NCI-H128 (cell line): ENCODE measurements around the gene CLCC1.
"Not testable (repeated sequence)": the region's sequence is repeated elsewhere in the genome, so short reads cannot be mapped to it uniquely, and the experiment has no call there.

Experiments
- DNase-seq: peaks from one replicate; lab custom pipeline; 2025; ENCODE audit not compliant: unreplicated experiment; lab: John Stamatoyannopoulos, UW

CLCC1 gene, protein sequence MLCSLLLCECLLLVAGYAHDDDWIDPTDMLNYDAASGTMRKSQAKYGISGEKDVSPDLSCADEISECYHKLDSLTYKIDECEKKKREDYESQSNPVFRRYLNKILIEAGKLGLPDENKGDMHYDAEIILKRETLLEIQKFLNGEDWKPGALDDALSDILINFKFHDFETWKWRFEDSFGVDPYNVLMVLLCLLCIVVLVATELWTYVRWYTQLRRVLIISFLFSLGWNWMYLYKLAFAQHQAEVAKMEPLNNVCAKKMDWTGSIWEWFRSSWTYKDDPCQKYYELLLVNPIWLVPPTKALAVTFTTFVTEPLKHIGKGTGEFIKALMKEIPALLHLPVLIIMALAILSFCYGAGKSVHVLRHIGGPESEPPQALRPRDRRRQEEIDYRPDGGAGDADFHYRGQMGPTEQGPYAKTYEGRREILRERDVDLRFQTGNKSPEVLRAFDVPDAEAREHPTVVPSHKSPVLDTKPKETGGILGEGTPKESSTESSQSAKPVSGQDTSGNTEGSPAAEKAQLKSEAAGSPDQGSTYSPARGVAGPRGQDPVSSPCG

DNA sequence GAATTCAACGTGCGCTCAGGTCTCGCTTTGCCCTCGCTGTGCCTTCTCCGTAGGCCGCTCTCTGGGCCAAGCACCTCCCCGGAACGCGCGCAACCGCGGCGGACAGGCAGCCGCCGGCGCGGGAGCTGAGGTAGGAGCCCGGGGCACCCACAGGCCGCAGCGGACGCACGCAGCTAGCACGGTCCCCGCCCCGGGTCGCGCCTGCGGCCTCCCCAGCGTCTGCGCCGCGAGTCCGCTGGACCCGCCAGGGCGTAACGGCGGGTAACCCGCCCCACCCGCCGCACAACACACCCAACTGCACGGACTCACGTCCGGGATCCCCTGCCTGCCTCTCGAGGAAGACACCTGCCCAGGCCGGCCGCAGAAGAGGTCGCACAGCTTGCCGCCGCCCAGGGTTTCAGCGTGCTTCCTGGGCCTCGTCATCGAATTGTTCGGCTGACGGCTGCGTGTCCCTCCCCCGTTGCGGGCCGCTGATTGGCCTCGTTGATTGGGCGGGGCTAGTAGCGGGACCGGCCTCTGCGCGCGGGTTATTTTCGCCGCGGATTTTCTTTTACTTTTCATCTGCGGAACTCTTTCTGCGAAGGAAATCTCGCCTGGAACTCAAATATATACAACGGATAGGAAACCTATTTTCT, at the start of gene CLCC1:
TSS of gene CLCC1 (minus strand) at position 433 of the 635 bp plus-strand sequence. CDS start 13,047 bp downstream, outside the sequence.
- DNase-seq, result peak; percentile 86

DNA sequence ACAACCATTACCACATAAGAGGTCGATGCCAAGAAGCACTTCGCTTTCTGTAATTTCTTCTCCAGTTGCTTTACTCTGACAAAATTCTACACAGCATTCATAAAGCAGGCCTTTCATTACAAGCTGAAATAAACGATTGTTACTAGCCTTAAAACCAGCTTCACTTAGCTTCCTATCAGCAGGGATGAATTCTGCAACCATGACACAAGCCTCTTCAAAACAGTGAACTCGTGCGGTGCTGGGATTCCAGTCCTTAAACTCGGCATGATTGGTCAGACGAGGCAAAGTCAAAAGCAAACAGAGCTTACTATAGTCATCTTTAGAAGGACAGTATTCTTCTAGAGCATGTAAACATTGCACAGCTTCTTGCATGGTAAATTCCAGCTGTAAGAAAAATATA, 48.1 kb upstream of the CLCC1 start:
- no peak for DNase-seq

DNA sequence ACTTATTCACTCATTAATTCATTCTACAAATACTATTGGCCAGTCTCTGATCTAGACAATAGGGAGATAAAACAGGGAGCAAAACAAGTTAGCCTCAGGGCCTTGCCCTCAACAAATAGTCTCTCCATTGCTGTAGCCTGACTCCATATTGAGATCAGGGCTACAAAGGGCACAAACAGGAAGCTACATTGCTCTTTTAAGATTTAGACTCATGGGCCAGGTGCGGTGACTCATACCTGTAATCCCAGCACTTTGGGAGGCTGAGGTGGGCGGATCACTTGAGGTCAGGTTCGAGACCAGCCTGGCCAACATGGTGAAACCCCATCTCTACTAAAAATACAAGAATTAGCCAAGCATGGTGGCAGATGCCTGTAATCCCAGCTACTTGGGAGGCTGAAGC, 33.3 kb upstream of the CLCC1 start:
- DNase-seq, result not testable (repeated sequence)

DNA sequence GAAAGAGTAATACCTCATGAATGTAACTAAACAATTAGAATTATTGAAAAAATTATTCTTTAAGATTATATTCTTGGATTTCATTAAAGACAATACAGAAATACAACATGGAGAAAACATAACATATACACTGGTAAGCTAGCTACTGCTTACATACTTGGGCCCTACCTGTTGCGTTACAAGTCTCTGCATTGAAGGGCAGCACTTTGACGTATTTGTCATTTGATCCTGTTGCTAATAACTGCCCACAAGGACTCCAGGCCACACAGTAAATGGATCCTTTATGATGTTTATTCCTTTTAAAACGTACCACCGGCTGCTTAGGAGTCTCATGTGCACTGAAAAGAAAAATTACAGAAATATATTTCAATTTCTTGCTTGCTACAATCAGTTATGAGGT, 19.8 kb upstream of the CLCC1 start:
- no peak for DNase-seq

DNA sequence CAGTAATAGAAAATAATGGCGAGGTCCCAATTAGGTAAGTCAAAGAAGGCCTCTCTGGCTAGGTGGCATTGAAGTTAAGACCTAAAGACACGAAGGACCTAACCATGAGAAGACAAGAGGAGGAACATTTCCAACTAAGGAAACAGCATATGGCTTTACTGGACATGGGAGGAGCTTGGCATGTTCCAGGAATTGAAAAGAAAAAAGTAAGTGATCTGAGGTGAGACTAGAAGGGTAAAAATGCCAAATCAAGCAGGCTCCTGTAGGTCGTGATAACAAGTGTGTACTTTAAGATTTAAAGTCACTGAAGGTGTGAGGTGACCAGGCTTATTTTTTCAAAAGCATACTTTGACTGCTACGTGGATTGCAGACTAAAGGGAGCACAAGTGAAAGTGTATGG, 13.4 kb upstream of the CLCC1 start:
- no peak for DNase-seq

DNA sequence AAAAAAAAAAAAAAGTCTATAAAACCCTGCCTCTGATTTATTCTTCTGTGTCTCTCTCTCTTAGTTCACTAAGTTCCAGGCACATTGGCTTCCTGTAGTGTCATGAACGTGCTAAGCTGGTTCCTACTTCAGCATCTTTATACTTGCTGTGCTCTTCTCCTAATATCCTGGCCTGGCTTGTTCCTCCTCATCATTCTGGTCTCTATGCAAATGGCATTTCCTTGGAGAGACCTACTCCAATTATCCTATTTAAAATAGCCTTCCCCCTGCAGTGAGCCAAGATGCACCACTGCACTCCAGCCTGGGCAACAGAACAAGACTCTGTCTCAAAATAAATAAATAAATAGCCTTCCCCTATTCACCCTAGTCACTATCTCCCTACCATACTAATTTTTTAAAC, 9.7 kb upstream of the CLCC1 start:
- no peak for DNase-seq

DNA sequence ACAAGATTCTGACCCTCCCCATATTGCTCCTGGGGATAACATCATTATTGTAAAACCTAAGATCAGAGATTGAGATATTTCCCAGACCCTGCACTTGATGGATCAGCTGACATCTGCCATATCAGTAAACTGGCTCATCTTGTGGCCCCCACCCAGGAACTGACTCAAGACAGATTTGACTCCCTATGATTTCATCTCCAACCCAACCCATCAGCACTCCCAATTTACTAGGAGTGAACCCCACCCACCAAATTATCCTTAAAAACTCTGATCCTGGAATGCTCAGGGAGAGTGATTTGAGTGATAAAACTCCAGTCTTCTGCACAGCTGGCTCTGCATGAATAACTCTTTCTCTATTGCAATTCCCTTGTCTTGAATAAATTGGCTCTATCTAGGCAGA, 6.1 kb upstream of the CLCC1 start:
- DNase-seq, result no peak

DNA sequence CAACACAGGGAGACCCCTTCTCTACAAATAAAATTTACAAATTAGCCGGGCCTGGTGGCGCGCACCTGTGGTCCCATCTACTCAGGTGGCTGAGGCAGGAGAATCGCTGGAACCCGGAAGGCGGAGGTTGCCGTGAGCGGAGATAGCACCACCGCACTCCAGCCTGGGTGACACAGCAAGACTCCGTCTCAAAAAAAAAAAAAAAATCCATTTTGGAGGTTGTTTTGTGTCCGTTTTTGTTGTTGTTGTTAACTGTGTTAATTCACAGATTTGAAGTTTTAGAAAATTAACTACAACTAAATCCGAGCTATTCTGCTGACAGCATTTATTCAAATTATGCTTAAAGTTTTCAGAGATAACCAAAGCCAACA, 618 bp downstream of the CLCC1 start:
- no peak for DNase-seq

DNA sequence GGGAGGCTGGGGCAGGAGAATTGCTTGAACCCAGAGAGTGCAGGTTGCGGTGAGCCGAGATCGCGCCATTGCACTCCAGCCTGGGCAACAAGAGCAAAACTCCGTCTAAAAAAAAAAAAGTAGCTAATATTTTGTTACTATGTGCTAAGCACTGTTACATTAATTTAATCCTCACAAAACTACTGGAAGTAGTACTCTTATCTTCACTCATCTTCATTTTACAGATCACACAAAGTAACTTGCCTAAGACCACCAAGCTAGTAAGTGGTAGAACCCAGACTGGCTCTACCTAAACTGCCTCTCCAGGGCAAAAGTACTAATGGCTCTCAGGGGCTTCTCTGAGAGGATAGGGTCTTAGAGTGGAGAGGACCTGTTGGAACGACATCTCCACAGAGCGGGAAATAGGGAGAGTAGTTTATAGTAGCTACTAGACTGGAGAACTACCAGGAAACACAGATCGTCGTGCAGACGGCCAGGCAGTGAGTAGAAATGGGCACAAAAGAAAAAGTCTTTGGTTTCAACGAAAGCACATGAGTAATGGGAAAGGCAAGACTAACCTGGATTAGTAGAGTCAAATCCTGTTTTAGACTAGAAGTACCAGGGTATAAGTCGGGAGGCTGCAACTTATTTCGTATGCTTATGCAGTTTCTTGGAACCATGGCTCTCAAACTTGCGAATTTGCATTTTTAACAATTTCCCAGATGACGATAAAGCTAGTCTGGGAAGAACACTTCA, 1.4 kb downstream of the CLCC1 start:
- DNase-seq, result no peak

DNA sequence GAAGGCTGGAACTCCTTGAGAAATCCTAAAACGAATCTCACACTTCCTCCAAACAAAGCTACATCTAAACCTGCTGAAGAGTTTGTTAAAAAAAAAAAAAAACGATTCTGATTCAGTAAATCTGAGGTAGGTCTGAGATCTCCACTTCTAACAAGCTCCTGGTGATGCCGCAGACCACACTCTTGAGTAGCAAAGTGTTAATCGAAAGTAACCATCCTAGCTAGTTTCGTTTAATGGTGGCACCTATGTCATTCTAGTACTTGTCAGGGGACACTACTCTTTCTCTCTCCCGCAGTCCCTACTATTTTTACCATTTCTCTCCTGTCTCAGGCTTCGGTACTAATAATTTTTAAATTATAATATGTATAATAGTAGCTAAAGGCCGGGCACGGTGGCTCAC, 2.1 kb downstream of the CLCC1 start:
- DNase-seq, result no peak

DNA sequence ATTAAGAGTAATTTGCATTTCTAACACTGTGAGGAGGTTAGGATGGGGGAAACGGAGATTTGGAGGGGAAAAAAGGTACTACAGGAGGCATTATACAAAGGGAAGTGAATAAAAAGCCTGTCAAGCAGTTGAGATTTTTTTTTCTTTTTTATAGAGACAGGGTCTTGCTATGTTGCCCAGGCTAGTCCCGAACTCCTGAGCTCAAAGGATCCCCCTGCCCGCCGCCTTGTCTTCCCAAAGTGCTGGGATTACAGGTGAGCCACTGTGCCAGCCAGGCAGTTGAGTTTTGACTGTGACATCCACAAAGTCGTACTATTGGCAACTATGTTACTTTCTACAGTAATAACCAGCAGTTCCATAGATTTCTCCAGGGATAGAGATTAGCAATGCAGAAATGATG, 2.6 kb downstream of the CLCC1 start:
- no peak for DNase-seq

DNA sequence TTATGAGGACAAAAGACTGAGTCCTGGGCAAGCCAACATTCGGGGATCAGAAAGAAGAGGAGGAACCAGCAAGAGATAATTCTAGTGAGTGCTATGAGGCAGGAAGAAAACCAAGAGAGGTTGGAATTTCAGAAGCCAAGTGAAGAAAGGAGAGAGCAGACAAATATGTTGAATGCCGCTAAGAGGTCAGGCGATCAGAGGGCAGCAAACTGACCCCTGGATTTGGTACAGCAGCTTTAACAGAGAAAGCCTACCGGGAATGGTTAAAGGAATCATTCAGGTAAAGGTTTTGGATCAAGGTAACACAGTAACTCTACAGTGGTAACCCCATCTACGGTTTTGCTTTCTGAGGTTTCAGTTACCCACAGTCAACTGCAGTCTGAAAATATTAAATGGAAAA, 5.4 kb downstream of the CLCC1 start:
- no peak for DNase-seq

DNA sequence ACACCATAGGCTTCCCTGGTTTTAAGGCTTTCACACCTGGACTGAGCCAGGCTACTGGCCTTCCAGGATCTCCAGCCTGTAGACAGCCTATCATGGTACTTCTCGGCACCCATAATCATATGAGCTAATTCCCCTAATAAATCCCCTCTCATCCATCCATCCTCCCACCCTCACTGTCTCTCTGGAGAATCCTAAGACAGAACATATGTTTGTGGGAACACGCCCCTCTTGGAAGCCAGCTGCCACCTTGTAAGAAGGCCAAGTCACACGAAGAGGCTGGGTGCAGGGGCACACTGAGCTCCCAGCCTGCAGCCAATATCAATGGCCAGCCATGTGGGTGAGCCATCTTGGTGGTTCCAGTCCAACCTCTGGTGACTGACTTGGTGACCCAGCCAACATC, 7.4 kb downstream of the CLCC1 start:
- DNase-seq, result no peak

DNA sequence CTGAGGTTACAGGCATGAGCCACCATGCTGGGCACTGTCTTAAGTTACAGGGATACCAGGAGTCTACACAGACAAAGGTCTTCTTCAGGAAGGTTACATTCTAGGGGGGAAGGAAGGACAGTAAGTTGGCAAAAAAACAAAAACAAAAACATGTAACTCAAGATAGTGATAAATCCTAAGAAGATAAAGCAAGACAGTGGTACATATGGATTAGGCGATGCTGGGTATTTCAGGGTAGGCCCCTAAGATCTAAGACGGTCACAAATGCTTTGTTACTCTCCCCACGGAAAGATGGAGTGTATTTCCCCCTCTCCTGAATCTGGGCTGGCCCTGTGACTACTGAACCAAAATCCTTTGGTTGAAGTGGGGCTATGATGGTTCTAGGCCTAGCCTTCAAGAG, 8.2 kb downstream of the CLCC1 start:
- DNase-seq, result no peak

DNA sequence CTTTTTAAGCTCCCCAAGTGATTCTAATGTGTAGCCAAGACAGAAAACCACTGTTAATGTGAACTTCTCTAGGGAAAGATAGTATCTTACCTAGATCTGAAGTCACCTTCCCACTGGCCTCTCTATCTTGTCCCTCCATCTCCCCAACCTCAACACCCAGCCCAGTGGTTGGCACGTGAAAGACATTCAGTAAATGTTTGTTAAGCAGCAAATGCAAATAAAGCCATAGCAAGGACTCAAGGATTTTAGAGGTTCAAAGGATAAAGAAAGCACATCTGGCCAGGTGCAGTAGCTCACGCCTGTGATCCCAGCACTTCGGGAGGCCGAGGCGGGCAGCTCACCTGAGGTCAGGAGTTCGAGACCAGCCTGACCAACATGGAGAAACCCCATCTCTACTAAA, 9.8 kb downstream of the CLCC1 start:
- no peak for DNase-seq

DNA sequence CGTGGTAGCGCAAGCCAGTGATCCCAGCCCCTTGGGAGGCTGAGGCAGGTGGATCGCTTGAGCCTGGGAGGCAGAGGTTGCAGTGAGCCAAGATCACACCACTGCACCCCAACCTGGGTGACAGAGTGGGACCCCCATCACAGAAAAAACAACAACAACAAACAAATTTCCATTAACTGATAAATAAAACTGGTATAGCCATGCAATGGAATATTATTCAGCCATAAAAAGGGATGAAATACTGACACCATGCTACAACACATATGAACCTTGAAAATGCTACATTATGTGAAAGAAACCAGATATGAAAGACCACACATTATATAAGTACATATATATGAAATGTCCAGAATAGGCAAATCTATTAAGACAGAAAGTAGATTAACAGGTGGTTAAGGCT, 12.0 kb downstream of the CLCC1 start:
- no peak for DNase-seq

DNA sequence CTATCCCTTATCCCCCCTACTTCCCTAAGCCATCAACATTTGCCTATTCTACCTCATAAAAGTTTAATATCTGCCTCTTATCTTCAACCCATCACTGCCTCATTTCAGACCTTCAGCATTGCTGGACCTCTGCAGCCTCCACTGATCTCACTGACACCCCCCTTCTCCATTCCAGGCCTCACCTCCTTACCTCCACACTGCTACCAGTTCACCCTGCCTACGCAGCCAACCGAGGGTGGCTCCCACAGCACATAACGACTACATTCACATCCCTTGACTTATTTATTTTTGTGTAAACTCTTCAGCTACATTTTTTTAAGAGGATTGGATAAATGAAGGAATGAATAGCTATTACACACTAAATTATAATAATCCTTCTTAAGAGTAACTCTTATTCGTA, 14.2 kb downstream of the CLCC1 start:
- DNase-seq, result no peak

DNA sequence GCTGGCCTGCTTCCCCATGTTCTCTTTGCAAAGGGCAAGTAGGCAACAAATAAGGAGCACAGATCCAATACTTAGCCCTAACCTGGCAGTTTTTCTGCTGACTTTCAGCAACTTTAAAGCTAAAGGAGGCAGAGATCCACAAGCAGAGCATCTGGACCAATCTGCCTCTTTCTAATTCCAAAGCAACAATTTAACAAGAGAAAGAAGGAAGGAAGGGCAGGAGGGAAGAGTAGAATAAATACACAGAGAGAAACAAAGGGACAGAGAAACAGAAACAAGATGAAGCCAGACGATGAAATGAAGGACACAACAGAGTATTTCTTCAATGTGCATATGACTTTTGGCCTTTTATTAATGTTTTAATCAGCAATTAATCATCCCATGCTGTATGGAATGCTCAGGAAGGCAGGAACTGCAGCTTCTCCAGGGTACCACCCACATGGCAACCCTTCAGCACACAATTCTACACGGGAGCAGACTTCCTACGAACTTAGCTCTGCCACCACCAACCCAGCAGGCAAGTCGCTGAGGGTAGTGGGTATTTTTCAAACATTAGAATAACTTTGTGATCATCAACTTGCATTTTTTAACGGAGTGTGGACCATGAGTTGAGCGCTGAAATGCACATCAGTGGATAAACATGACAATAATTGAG, 15.3 kb downstream of the CLCC1 start:
- no peak for DNase-seq

DNA sequence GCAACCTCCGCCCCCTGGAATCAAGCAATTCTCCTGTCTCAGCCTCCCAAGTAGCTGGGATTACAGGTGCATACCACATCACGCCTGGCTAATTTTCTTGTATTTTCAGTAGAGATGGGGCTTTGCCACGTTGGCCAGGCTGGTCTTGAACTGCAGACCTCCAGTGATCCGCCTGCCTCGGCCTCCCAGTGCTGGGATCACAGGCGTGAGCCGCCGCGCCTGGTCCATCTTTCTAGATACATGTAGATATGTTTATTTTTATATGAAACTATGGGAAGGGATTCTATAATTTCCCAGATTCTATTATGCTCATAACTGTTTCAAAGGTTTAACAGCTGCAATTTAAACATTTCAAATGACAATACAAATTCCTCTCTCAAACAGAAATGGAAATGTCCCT, 27.1 kb downstream of the CLCC1 start:
- DNase-seq, result no peak

DNA sequence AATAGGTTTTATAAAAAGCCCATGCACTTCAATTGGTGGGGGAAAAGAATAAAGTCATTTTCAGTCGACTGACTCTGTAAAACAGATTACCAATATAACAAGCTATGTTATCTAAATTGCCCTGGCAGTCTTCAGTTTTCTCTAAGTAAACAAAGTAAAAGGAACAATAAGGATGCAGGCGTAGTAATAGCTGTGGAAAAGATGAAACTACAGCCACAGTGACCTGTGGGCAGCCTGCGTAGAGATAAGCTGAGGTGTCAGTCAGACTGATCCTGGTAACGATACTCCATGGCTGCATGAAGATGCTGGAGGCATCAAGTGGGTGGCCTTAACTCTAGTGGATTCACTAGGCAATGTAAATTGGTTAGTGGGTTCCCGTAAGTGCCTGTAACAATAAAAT, 29.3 kb downstream of the CLCC1 start:
- DNase-seq, result no peak

DNA sequence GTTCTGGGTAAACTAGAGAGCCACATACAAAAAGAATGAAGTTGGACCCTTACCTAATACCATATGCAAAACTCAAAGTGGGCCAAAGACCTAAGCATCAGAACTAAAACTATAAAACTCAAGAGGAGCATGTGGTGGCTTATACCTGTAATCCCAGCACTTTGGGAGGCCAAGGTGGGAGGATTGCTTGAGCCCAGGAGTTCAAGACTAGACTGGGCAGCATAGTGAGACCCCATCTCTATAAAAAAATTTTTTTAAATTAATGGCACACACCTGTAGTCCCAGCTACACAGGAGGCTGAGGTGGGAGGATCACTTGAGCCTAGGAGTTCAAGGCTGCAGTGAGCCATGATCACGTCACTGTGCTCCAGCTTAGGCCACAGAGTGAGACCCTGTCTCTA, 35.7 kb downstream of the CLCC1 start:
- DNase-seq, result not testable (repeated sequence)
